HG03442 (cell line): Measurements from ENCODE around the gene DDX41.
"Not testable (repeated sequence)": the region's sequence is repeated elsewhere in the genome, so short reads cannot be mapped to it uniquely, and the experiment has no call there.

Source experiments
- ATAC-seq: cut with Tn5 transposase; IDR thresholded peaks from one replicate; pipeline ENCODE4 v1.9.1; 2021; ENCODE audit warnings: mild to moderate bottlenecking, moderate library complexity; ENCODE audit not compliant: unreplicated experiment

Gene DDX41

GRCh38 chr5:177516601-177517568, at the start of gene DDX41:
Gene DDX41, minus strand, starts transcription at chr5:177516961. Its CDS starts 16 bp downstream, at chr5:177516945.
- ATAC-seq: peak; percentile 79

GRCh38 chr5:177565046-177565445, 48.3 kb upstream of the DDX41 start:
- ATAC-seq: no peak

- ATAC-seq: not testable (repeated sequence)
Observed at GRCh38 chr5:177559446-177559941, 42.7 kb upstream of the DDX41 start.

GRCh38 chr5:177557796-177558195, 41.0 kb upstream of the DDX41 start:
- no peak for ATAC-seq

GRCh38 chr5:177557041-177557647, 40.4 kb upstream of the DDX41 start:
- no peak for ATAC-seq

GRCh38 chr5:177555665-177556064, 38.9 kb upstream of the DDX41 start:
- no peak for ATAC-seq

GRCh38 chr5:177555228-177555627, 38.5 kb upstream of the DDX41 start:
- no peak for ATAC-seq

- ATAC-seq: peak; percentile 87
Observed at GRCh38 chr5:177554474-177555111, 37.8 kb upstream of the DDX41 start, which contains the start of gene FAM193B. Gene FAM193B, minus strand, starts transcription at chr5:177554563. Its CDS starts 105 bp downstream, at chr5:177554458.

- ATAC-seq: peak; percentile 40
Observed at GRCh38 chr5:177553671-177554429, 37.1 kb upstream of the DDX41 start.

- no peak for ATAC-seq
Observed at GRCh38 chr5:177552839-177553455, 36.2 kb upstream of the DDX41 start.

- no peak for ATAC-seq
Observed at GRCh38 chr5:177550122-177550521, 33.4 kb upstream of the DDX41 start.

GRCh38 chr5:177548495-177548894, 31.7 kb upstream of the DDX41 start:
- no peak for ATAC-seq

- no peak for ATAC-seq
Observed at GRCh38 chr5:177547736-177548135, 31.0 kb upstream of the DDX41 start.

- ATAC-seq: no peak
Observed at GRCh38 chr5:177546258-177546741, 29.5 kb upstream of the DDX41 start.

- ATAC-seq: no peak
Observed at GRCh38 chr5:177545487-177546257, 28.9 kb upstream of the DDX41 start.

GRCh38 chr5:177542816-177543465, 26.2 kb upstream of the DDX41 start:
- no peak for ATAC-seq

GRCh38 chr5:177540438-177540837, 23.7 kb upstream of the DDX41 start:
- ATAC-seq: no peak

GRCh38 chr5:177539411-177539810, 22.6 kb upstream of the DDX41 start:
- ATAC-seq: no peak

- no peak for ATAC-seq
Observed at GRCh38 chr5:177538876-177539275, 22.1 kb upstream of the DDX41 start.
